Measurements from ENCODE around the gene ADAT3. TPM values are rescaled to one million over a fixed set of nuclear protein-coding genes. Genes with fewer than 3 reads are reported as not detected.

Gene ADAT3
- total RNA-seq, 1 donor, result 3.3 TPM

GRCh38 chr19:1859331-1859781, 45.8 kb upstream of the ADAT3 start:
- no peak for DNase-seq (ENCODE audit: insufficient read length, low spot score, missing footprints)
- Histone ChIP-seq H4K20me1 (ENCODE audit: insufficient read depth, low read length) (peaks cover 68% of the 10 kb centered on the region), H3K27me3 (ENCODE audit: insufficient read depth, low read length) (no peaks in the 10 kb centered on the region), H3K27ac (ENCODE audit: low read depth, low read length) (peak overlapping the region; percentile 8), H3K9me3 (ENCODE audit: low read depth, low read length) (no peaks in the 10 kb centered on the region), H3K4me2 (ENCODE audit: insufficient read depth, low read length) (peak overlapping the region; percentile 4), H3K4me1 (ENCODE audit: insufficient read depth, low read length) (peaks cover 31% of the 10 kb centered on the region), H3K79me2 (ENCODE audit: insufficient read depth, low read length) (peaks cover 86% of the 10 kb centered on the region), H3K36me3 (ENCODE audit: insufficient read depth, low read length) (no peaks in the 10 kb centered on the region), H2AFZ (ENCODE audit: low read length) (no peak overlapping the region), H3K4me3 (ENCODE audit: insufficient read depth, low read length) (no peak overlapping the region)
- no peak for TF ChIP-seq CTCF (IDR thresholded peaks at IDR 0.05; ENCODE audit: extremely low read depth, low read depth, low read length)

- H2AFZ ChIP-seq (ENCODE audit: low read length), result no peak overlapping the region
- H3K79me2 ChIP-seq (ENCODE audit: insufficient read depth, low read length), result peaks cover 82% of the 10 kb centered on the region
- no peak for TF ChIP-seq CTCF (IDR thresholded peaks at IDR 0.05; ENCODE audit: extremely low read depth, low read depth, low read length)
- no peaks in the 10 kb centered on the region for H3K27me3 ChIP-seq (ENCODE audit: insufficient read depth, low read length)
- H3K27ac ChIP-seq (ENCODE audit: low read depth, low read length), result peak overlapping the region; percentile 75
- no peaks in the 10 kb centered on the region for H3K9me3 ChIP-seq (ENCODE audit: low read depth, low read length)
- peaks cover 29% of the 10 kb centered on the region for H3K4me1 ChIP-seq (ENCODE audit: insufficient read depth, low read length)
- peak; percentile 99 for DNase-seq (ENCODE audit: insufficient read length, low spot score, missing footprints)
- H3K4me3 ChIP-seq (ENCODE audit: insufficient read depth, low read length), result peak overlapping the region; percentile 89
- peaks cover 61% of the 10 kb centered on the region for H4K20me1 ChIP-seq (ENCODE audit: insufficient read depth, low read length)
- peak overlapping the region; percentile 73 for H3K4me2 ChIP-seq (ENCODE audit: insufficient read depth, low read length)
- H3K36me3 ChIP-seq (ENCODE audit: insufficient read depth, low read length), result no peaks in the 10 kb centered on the region
These were observed 45.0 kb upstream of the ADAT3 start for GRCh38 chr19:1860042-1860775.

- no peak for DNase-seq (ENCODE audit: insufficient read length, low spot score, missing footprints)
- Histone ChIP-seq H3K27me3 (ENCODE audit: insufficient read depth, low read length) (no peaks in the 10 kb centered on the region), H3K4me2 (ENCODE audit: insufficient read depth, low read length) (peak overlapping the region; percentile 73), H3K36me3 (ENCODE audit: insufficient read depth, low read length) (no peaks in the 10 kb centered on the region), H3K79me2 (ENCODE audit: insufficient read depth, low read length) (peaks cover 77% of the 10 kb centered on the region), H2AFZ (ENCODE audit: low read length) (no peak overlapping the region), H3K9me3 (ENCODE audit: low read depth, low read length) (no peaks in the 10 kb centered on the region), H3K27ac (ENCODE audit: low read depth, low read length) (peak overlapping the region; percentile 75), H3K4me1 (ENCODE audit: insufficient read depth, low read length) (peaks cover 25% of the 10 kb centered on the region), H3K4me3 (ENCODE audit: insufficient read depth, low read length) (peak overlapping the region; percentile 89), H4K20me1 (ENCODE audit: insufficient read depth, low read length) (peaks cover 56% of the 10 kb centered on the region)
- no peak for TF ChIP-seq CTCF (IDR thresholded peaks at IDR 0.05; ENCODE audit: extremely low read depth, low read depth, low read length)
These were observed 44.2 kb upstream of the ADAT3 start for GRCh38 chr19:1860821-1861598.

GRCh38 chr19:1861599-1862031, 43.6 kb upstream of the ADAT3 start:
- H3K4me3 ChIP-seq (ENCODE audit: insufficient read depth, low read length), result peak overlapping the region; percentile 89
- peaks cover 71% of the 10 kb centered on the region for H3K79me2 ChIP-seq (ENCODE audit: insufficient read depth, low read length)
- TF ChIP-seq CTCF (IDR thresholded peaks at IDR 0.05; ENCODE audit: extremely low read depth, low read depth, low read length), result no peak
- peaks cover 50% of the 10 kb centered on the region for H4K20me1 ChIP-seq (ENCODE audit: insufficient read depth, low read length)
- H3K27me3 ChIP-seq (ENCODE audit: insufficient read depth, low read length), result no peaks in the 10 kb centered on the region
- no peaks in the 10 kb centered on the region for H3K36me3 ChIP-seq (ENCODE audit: insufficient read depth, low read length)
- H3K4me2 ChIP-seq (ENCODE audit: insufficient read depth, low read length), result peak overlapping the region; percentile 73
- H3K9me3 ChIP-seq (ENCODE audit: low read depth, low read length), result no peaks in the 10 kb centered on the region
- no peak overlapping the region for H2AFZ ChIP-seq (ENCODE audit: low read length)
- H3K4me1 ChIP-seq (ENCODE audit: insufficient read depth, low read length), result peaks cover 25% of the 10 kb centered on the region
- no peak for DNase-seq (ENCODE audit: insufficient read length, low spot score, missing footprints)
- H3K27ac ChIP-seq (ENCODE audit: low read depth, low read length), result peak overlapping the region; percentile 41
